AG20443 (cell line): ENCODE measurements around the gene MRPL36.

Experiments
- DNase-seq: peaks from one replicate; pipeline ENCODE4 v3.0.0; 2012; ENCODE audit warnings: low spot score, mixed read lengths

The MRPL36 gene

GRCh38 chr5:1749346-1750124, 50.1 kb downstream of the MRPL36 start:
- no peak for DNase-seq

GRCh38 chr5:1748845-1749244, 50.8 kb downstream of the MRPL36 start:
- no peak for DNase-seq
